PC-3 (cell line): Measurements from ENCODE around the gene TAF4.

ENCODE experiments used
- EZH2 ChIP-seq: fragments of 300-600 bp; sonication (generic); IDR thresholded peaks from one replicate; pipeline ENCODE4 v1.6.1; 2017; ENCODE audit warnings: antibody characterized with exemption, mild to moderate bottlenecking, low read length; ENCODE audit not compliant: unreplicated experiment
- EZH2phosphoT487 ChIP-seq: fragments of 300-600 bp; sonication (generic); IDR thresholded peaks from 2 replicates; pipeline ENCODE4 v1.6.1; 2018; ENCODE audit warnings: mild to moderate bottlenecking, antibody characterized with exemption, low read length, borderline replicate concordance
- TF ChIP-seq, protein P1 (sequence below): fragments of 300-600 bp; sonication (generic); conservative IDR thresholded peaks from 2 replicates; pipeline ENCODE4 v1.5.1; 2017; ENCODE audit warnings: antibody characterized with exemption, low read depth, mild to moderate bottlenecking, low read length

GRCh38 chr20:62096421-62097380, 31.0 kb upstream of the TAF4 start:
- TF ChIP-seq, protein P1, sequence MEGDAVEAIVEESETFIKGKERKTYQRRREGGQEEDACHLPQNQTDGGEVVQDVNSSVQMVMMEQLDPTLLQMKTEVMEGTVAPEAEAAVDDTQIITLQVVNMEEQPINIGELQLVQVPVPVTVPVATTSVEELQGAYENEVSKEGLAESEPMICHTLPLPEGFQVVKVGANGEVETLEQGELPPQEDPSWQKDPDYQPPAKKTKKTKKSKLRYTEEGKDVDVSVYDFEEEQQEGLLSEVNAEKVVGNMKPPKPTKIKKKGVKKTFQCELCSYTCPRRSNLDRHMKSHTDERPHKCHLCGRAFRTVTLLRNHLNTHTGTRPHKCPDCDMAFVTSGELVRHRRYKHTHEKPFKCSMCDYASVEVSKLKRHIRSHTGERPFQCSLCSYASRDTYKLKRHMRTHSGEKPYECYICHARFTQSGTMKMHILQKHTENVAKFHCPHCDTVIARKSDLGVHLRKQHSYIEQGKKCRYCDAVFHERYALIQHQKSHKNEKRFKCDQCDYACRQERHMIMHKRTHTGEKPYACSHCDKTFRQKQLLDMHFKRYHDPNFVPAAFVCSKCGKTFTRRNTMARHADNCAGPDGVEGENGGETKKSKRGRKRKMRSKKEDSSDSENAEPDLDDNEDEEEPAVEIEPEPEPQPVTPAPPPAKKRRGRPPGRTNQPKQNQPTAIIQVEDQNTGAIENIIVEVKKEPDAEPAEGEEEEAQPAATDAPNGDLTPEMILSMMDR: no peak
- TF ChIP-seq EZH2phosphoT487 (no peak), EZH2 (no peak)
